Effector CD4-positive, alpha-beta T cell (primary cell): ENCODE results near the gene MPI.

Experiments used
- DNase-seq: peaks from one replicate; pipeline ENCODE4 v3.0.0-alpha.2; 2020

The MPI gene

GRCh38 chr15:74937590-74938371 is 47.9 kb downstream of the MPI start, which contains the start of gene COX5A:
TSS of gene COX5A (minus strand) at chr15:74938073. CDS start at chr15:74938014, 59 bp downstream.
- peak; percentile 87 for DNase-seq

GRCh38 chr15:74950078-74950908 is 60.5 kb downstream of the MPI start:
- peak; percentile 71 for DNase-seq

- DNase-seq = no peak
These were observed 61.2 kb downstream of the MPI start for GRCh38 chr15:74951006-74951405.
